Neural progenitor cell (in vitro differentiated cells): ENCODE measurements around the gene CTNNA1. TPM values are rescaled to one million over a fixed set of nuclear protein-coding genes. Genes with fewer than 3 reads are reported as not detected.

ENCODE experiments used
- DNase-seq: peaks from one replicate; pipeline ENCODE4 v3.0.0-alpha.2; 2016; ENCODE audit warnings: low spot score
- H2AFZ ChIP-seq: fragments of 200-600 bp; sonication (generic); replicated peaks from 2 replicates; pipeline ENCODE4 v1.6.1; 2016; ENCODE audit warnings: antibody characterized with exemption
- H3F3A ChIP-seq: fragments of 200-600 bp; sonication (generic); 2 replicates; pipeline ENCODE4 v1.6.1; 2016; ENCODE audit warnings: antibody characterized with exemption, low read depth
- H3K27ac ChIP-seq: fragments of 200-600 bp; sonication (generic); 2 replicates; pipeline ENCODE4 v1.5.1; 2016; ENCODE audit warnings: mild to moderate bottlenecking
- H3K27me3 ChIP-seq: fragments of 200-600 bp; sonication (generic); 2 replicates; pipeline ENCODE4 v1.6.1; 2016; ENCODE audit warnings: mild to moderate bottlenecking, moderate library complexity
- H3K36me3 ChIP-seq: fragments of 200-600 bp; sonication (generic); 2 replicates; pipeline ENCODE4 v1.5.1; 2016
- H3K4me1 ChIP-seq: fragments of 200-600 bp; sonication (generic); 2 replicates; pipeline ENCODE4 v1.6.1; 2016; ENCODE audit warnings: mixed run types
- H3K4me2 ChIP-seq: fragments of 200-600 bp; sonication (generic); 2 replicates; pipeline ENCODE4 v1.6.1; 2016
- H3K4me3 ChIP-seq: fragments of 200-600 bp; sonication (generic); 2 replicates; pipeline ENCODE4 v1.5.1; 2016
- H3K79me2 ChIP-seq: fragments of 200-600 bp; sonication (generic); 2 replicates; pipeline ENCODE4 v1.6.1; 2016; ENCODE audit warnings: low read depth
- H3K9ac ChIP-seq: fragments of 200-600 bp; sonication (generic); 2 replicates; pipeline ENCODE4 v1.6.1; 2016
- H3K9me3 ChIP-seq: fragments of 200-600 bp; sonication (generic); 2 replicates; pipeline ENCODE4 v1.5.1; 2016; ENCODE audit warnings: low read depth
- H4K20me1 ChIP-seq: fragments of 200-600 bp; sonication (generic); 2 replicates; pipeline ENCODE4 v1.6.1; 2016; ENCODE audit warnings: low read depth
- H3K27ac Mint-ChIP-seq: 3 replicates; pipeline ENCODE4 v1.8.0; 2021; ENCODE audit warnings: mixed read lengths
- H3K27me3 Mint-ChIP-seq: 2 replicates; pipeline ENCODE4 v1.8.0; 2022; ENCODE audit warnings: low read depth, mild to moderate bottlenecking, inconsistent platforms, moderate library complexity, mixed read lengths; ENCODE audit not compliant: insufficient read depth
- H3K36me3 Mint-ChIP-seq: 3 replicates; pipeline ENCODE4 v1.8.0; 2021; ENCODE audit warnings: mixed read lengths
- H3K4me1 Mint-ChIP-seq: 3 replicates; pipeline ENCODE4 v1.8.0; 2021; ENCODE audit warnings: mixed read lengths
- H3K4me3 Mint-ChIP-seq: 3 replicates; pipeline ENCODE4 v1.8.0; 2021; ENCODE audit warnings: mild to moderate bottlenecking, moderate library complexity, mixed read lengths
- H3K9me3 Mint-ChIP-seq: 3 replicates; pipeline ENCODE4 v1.8.0; 2020; ENCODE audit warnings: mixed read lengths
- CTCF ChIP-seq: fragments of 200-600 bp; sonication (generic); IDR thresholded peaks from 2 replicates; pipeline ENCODE4 v1.5.1; 2017; ENCODE audit warnings: antibody characterized with exemption, mild to moderate bottlenecking
- EZH2 ChIP-seq: fragments of 200-600 bp; sonication (generic); IDR thresholded peaks from 2 replicates; pipeline ENCODE4 v1.6.1; 2017; ENCODE audit warnings: antibody characterized with exemption, mild to moderate bottlenecking, moderate library complexity
- EZH2phosphoT487 ChIP-seq: fragments of 200-600 bp; sonication (generic); IDR thresholded peaks from 2 replicates; pipeline ENCODE4 v1.6.1; 2017; ENCODE audit warnings: antibody characterized with exemption
- total RNA-seq: library from RNA; depleted of rRNA; stranded (reverse); fragments of >200 nt; gene quantifications from 2 replicates; pipeline ENCODE4 v1.2.3, GENCODE V29; 2015; ENCODE audit warnings: low replicate concordance

The CTNNA1 gene
- total RNA-seq, 1 donor from 2014 or later = 305 TPM

DNA sequence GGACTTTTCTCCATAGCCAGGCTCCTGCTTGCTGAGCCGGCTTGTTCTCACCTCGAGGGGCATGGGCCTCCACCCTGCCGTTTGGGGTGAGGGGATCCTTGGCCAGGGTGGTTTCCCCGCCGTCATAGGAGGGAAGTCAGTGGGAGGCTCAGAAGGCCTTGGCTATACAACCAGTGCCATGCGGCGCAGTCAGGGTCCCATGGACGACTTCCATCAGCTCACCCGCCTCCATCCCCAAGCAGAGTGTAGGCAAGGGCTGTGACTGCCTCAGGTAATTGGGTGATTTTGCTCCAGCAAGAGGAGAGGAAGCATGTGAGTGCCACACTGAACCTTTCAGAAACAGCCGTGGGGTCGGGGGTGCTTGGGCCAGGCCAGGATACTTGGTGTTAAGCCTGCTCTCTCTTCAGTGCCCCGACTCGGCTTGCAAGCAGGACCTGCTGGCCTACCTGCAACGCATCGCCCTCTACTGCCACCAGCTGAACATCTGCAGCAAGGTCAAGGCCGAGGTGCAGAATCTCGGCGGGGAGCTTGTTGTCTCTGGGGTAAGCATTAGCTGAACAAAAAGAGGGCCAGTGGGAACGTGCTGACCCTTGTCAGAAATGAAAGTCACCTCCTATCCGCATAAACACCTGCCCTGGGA lies 179.1 kb downstream of the CTNNA1 start:
- no peaks in the 10 kb centered on the region for H3K27me3 ChIP-seq
- no peak overlapping the region for H3K27ac ChIP-seq
- H3K27ac Mint-ChIP-seq = no peak overlapping the region
- H3K4me1 Mint-ChIP-seq = peaks cover 5% of the 10 kb centered on the region
- no peak overlapping the region for H3K4me2 ChIP-seq
- H3F3A ChIP-seq = no peaks in the 10 kb centered on the region
- H3K36me3 ChIP-seq = no peaks in the 10 kb centered on the region
- peaks cover 13% of the 10 kb centered on the region for H4K20me1 ChIP-seq
- no peak overlapping the region for H2AFZ ChIP-seq
- no peak for DNase-seq
- no peak overlapping the region for H3K4me3 Mint-ChIP-seq
- no peaks in the 10 kb centered on the region for H3K9me3 ChIP-seq
- no peaks in the 10 kb centered on the region for H3K9me3 Mint-ChIP-seq
- no peak overlapping the region for H3K4me3 ChIP-seq
- no peaks in the 10 kb centered on the region for H3K4me1 ChIP-seq
- no peak for TF ChIP-seq CTCF
- H3K27me3 Mint-ChIP-seq = peaks cover 13% of the 10 kb centered on the region
- no peak overlapping the region for H3K9ac ChIP-seq
- H3K36me3 Mint-ChIP-seq = peaks cover 53% of the 10 kb centered on the region
- no peaks in the 10 kb centered on the region for H3K79me2 ChIP-seq

DNA sequence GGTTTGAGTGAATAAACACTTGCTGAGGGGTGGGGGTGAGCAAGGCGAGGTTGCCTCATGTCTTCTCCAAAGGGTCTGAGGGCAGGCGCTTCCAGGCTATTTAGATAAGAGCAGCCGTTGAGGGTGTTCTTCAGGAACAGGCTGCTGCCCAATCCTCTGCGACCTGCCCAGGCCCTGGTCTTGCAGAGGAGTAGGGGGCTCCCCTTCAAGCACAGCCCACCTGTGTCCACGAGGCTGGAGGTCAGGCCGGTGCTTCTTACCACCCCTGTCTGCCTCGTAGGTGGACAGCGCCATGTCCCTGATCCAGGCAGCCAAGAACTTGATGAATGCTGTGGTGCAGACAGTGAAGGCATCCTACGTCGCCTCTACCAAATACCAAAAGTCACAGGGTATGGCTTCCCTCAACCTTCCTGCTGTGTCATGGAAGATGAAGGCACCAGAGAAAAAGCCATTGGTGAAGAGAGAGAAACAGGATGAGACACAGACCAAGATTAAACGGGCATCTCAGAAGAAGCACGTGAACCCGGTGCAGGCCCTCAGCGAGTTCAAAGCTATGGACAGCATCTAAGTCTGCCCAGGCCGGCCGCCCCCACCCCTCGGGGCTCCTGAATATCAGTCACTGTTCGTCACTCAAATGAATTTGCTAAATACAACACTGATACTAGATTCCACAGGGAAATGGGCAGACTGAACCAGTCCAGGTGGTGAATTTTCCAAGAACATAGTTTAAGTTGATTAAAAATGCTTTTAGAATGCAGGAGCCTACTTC lies 180.5 kb downstream of the CTNNA1 start:
- Mint-ChIP-seq H3K27ac (no peak overlapping the region), H3K27me3 (peaks cover 13% of the 10 kb centered on the region), H3K4me3 (no peak overlapping the region), H3K4me1 (peaks cover 9% of the 10 kb centered on the region), H3K9me3 (no peaks in the 10 kb centered on the region), H3K36me3 (peaks cover 50% of the 10 kb centered on the region)
- H3K9me3 ChIP-seq = no peaks in the 10 kb centered on the region
- no peaks in the 10 kb centered on the region for H3K4me1 ChIP-seq
- H3F3A ChIP-seq = no peaks in the 10 kb centered on the region
- TF ChIP-seq CTCF (no peak), EZH2 (no peak), EZH2phosphoT487 (no peak)
- H4K20me1 ChIP-seq = peaks cover 2% of the 10 kb centered on the region
- H3K4me2 ChIP-seq = no peak overlapping the region
- no peak overlapping the region for H2AFZ ChIP-seq
- H3K27me3 ChIP-seq = no peaks in the 10 kb centered on the region
- no peaks in the 10 kb centered on the region for H3K36me3 ChIP-seq
- H3K79me2 ChIP-seq = no peaks in the 10 kb centered on the region
- no peak overlapping the region for H3K27ac ChIP-seq
- no peak overlapping the region for H3K4me3 ChIP-seq
- DNase-seq = no peak
- no peak overlapping the region for H3K9ac ChIP-seq

DNA sequence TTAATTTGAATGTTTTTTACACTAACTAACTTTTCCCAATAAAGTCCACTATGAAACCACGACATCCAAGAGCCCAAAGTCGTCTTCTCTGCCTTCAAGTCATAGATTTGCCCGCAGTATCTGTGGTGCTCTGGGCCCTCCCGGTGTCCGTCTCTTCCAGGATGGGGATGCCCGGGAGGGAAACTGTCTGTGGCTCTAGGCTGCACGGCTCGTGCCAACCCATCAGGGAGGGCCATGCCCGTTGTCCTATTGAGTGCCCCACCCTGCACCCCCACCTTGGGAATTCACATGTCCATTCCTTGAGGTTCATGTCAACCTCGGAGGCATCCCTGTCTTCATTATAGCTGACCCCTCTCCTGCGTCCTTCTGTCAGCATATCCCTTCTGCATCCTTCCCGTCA lies 181.7 kb downstream of the CTNNA1 start:
- no peaks in the 10 kb centered on the region for H3K36me3 ChIP-seq
- H3K4me1 ChIP-seq = no peaks in the 10 kb centered on the region
- no peak for DNase-seq
- no peaks in the 10 kb centered on the region for H3F3A ChIP-seq
- H3K27me3 ChIP-seq = no peaks in the 10 kb centered on the region
- H3K4me1 Mint-ChIP-seq = peaks cover 11% of the 10 kb centered on the region
- no peak overlapping the region for H3K4me3 Mint-ChIP-seq
- peaks cover 49% of the 10 kb centered on the region for H3K36me3 Mint-ChIP-seq
- TF ChIP-seq EZH2phosphoT487 (no peak), EZH2 (no peak), CTCF (no peak)
- no peaks in the 10 kb centered on the region for H4K20me1 ChIP-seq
- H3K9ac ChIP-seq = no peak overlapping the region
- H3K4me3 ChIP-seq = no peak overlapping the region
- H3K79me2 ChIP-seq = no peaks in the 10 kb centered on the region
- no peak overlapping the region for H3K4me2 ChIP-seq
- no peaks in the 10 kb centered on the region for H3K9me3 ChIP-seq
- no peak overlapping the region for H3K27ac ChIP-seq
- no peak overlapping the region for H3K27ac Mint-ChIP-seq
- H3K27me3 Mint-ChIP-seq = peaks cover 9% of the 10 kb centered on the region
- no peak overlapping the region for H2AFZ ChIP-seq
- H3K9me3 Mint-ChIP-seq = no peaks in the 10 kb centered on the region
